Mucosa of descending colon (tissue), 3 donors: ENCODE data around the gene UST. TPM values are rescaled to one million over a fixed set of nuclear protein-coding genes. Genes with fewer than 3 reads are reported as not detected.

Experiments used
- ATAC-seq: fragments of 200-7000 bp; cut with Tn5 transposase; one replicate; pipeline ENCODE4 v1.9.1; 2020; ENCODE audit warnings: mild to moderate bottlenecking, moderate library complexity
- DNase-seq, 3 donors: peaks; one replicate each; pipeline ENCODE4 v3.0.0-alpha.2; 2020
- H3K36me3 ChIP-seq: fragments of 200-600 bp; one replicate; pipeline ENCODE4 v1.8.0; 2021; ENCODE audit warnings: low read depth, mild to moderate bottlenecking
- H3K4me1 ChIP-seq: fragments of 200-600 bp; one replicate; pipeline ENCODE4 v1.8.0; 2021; ENCODE audit warnings: low read depth, mild to moderate bottlenecking
- H3K4me3 ChIP-seq: fragments of 200-600 bp; one replicate; pipeline ENCODE4 v1.8.0; 2021; ENCODE audit warnings: mild to moderate bottlenecking
- H3K9me3 ChIP-seq: fragments of 200-600 bp; one replicate; pipeline ENCODE4 v1.8.0; 2021; ENCODE audit warnings: mild to moderate bottlenecking
- intact Hi-C, 2 donors: fragments of 100-400 bp; cut with DNase I in 1 of 2; cut with micrococcal nuclease in 1 of 2; formaldehyde crosslinking; loops; one replicate each; pipeline versions ENCODE4 v1.11.0 to v1.11.1; 2022; cut with DNase I, micrococcal nuclease
- total RNA-seq, 3 donors: library from RNA; stranded (reverse); fragmentation: NEBNext Ultra II Directional in 2 of 3; extraction: Animal tissue kit (Norgen Biotek cat#: 25700) in 2 of 3; gene quantifications; one replicate each; pipeline versions ENCODE4 v1.2.1 to v1.2.4, GENCODE V29; 2021 to 2023
- TF ChIP-seq, protein P1 (sequence below): fragments of 200-600 bp; IDR thresholded peaks from one replicate; pipeline ENCODE4 v1.8.0; 2022; ENCODE audit warnings: antibody characterized with exemption, mild to moderate bottlenecking
- donor health status: DM: no; HTN: no; CAD: no; lungs with moderate emphysema.
- donor health status: DM: no; HTN: no; CAD: no.
- donor health status: DM: no; HTN: yes; CAD: no.

UST gene
- total RNA-seq, 3 donors from 2014 or later: 1.1 to 16.2 (median 2.1) TPM

DNA sequence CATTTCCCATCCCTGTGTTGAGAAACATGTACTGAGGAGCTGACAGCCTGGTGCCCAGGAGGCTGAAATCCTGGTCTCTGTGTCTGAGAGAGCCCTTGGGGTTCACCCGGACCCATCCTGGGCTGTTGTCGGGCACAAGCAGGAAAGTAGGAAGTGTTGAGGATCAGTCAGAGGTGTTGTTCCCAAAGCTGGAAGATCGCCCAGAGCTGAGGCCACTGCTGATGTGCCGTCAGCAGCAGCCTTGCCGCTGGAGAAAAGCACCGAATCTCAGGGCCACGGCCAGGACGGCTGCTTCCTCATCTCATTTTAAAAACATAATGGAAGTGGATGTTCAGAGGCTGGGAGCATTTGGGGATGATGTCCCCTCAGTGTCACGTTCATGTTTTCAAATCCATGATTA lies 218.5 kb downstream of the UST start:
- ATAC-seq (no peak), DNase-seq (no peak)

DNA sequence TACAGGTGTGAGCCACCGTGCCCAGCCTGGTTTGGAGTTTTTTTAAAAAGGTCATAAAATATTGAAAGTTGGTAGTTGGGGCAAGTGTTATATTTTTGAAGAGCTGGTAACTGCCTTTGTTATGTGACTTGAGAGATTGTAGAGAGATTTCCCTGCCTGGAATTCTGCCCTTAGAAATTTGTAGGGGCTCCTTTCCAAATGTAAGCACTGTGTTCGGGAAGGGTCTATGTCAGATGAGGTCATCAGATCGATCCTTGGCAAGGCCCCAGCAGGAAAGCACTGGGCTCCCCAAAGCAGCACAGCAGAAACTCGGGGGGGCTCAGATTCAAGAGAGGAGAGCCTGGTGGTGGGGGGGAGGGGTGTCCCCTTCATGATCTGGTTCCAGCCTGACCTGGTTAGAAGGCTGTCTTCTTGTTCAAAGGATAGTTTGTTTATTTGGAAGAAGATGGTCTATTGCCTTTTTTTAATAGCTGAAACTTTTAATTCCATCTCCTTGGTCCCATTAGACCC lies 220.2 kb downstream of the UST start:
- TF ChIP-seq, protein P1, sequence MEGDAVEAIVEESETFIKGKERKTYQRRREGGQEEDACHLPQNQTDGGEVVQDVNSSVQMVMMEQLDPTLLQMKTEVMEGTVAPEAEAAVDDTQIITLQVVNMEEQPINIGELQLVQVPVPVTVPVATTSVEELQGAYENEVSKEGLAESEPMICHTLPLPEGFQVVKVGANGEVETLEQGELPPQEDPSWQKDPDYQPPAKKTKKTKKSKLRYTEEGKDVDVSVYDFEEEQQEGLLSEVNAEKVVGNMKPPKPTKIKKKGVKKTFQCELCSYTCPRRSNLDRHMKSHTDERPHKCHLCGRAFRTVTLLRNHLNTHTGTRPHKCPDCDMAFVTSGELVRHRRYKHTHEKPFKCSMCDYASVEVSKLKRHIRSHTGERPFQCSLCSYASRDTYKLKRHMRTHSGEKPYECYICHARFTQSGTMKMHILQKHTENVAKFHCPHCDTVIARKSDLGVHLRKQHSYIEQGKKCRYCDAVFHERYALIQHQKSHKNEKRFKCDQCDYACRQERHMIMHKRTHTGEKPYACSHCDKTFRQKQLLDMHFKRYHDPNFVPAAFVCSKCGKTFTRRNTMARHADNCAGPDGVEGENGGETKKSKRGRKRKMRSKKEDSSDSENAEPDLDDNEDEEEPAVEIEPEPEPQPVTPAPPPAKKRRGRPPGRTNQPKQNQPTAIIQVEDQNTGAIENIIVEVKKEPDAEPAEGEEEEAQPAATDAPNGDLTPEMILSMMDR: no peak
- Histone ChIP-seq H3K4me1 (no peaks in the 10 kb centered on the region), H3K4me3 (no peak overlapping the region), H3K9me3 (no peaks in the 10 kb centered on the region), H3K36me3 (no peaks in the 10 kb centered on the region)
- intact Hi-C loops: no loop called here
- ATAC-seq: no peak
- DNase-seq: no peak

More for the DNA sequence above, 218.5 kb downstream of the UST start:
- Histone ChIP-seq H3K4me1 (no peaks in the 10 kb centered on the region), H3K4me3 (no peak overlapping the region), H3K36me3 (no peaks in the 10 kb centered on the region), H3K9me3 (no peaks in the 10 kb centered on the region)
- intact Hi-C loops: no loop called here
- TF ChIP-seq, protein P1: no peak

- DNase-seq: no peak
- intact Hi-C loops: no loop called here
- H3K9me3 ChIP-seq: no peaks in the 10 kb centered on the region
- TF ChIP-seq, protein P1: no peak
- no peak for ATAC-seq
- H3K4me3 ChIP-seq: no peak overlapping the region
- no peaks in the 10 kb centered on the region for H3K36me3 ChIP-seq
- no peaks in the 10 kb centered on the region for H3K4me1 ChIP-seq
These were observed 220.7 kb downstream of the UST start for GRCh38 chr6:148967541-148967956.

DNA sequence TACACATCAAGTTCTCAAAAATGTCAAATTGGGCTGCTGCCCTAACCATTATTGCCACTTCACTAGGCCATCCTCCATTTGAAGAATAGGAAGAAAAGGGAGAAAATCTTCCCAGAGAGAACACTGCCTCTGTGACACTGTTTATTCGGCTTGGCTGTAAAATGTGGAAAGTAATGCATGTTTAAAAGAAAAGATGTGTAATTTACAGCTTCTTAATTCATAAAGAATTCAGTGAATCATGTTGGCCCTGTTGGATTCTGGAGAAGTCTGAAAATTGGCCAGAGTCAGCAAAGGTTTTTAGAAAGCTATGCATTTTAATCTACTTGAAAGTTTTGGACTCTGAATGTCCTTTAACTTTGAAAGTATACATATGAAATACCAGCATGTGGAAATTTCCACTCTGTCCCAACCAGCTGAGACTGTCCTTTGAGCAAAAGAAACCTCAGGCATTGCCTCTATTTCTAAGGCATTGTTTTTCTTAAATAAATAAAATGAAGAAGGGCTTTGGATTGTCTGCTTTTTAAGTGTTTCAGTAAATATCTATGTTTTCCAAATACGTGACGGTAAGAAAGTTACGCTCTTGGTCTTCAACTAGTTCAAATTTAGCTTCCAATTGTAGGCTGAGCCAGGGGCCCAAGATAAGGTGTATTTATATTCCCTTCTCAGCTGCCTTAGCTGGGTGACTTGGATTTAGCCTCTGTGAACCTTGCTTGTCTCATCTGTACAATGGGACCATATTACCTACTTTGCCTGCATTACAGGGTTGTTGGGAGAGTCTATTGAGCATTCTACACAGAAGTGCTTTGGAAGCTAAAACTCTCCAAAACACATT lies 222.2 kb downstream of the UST start:
- no peaks in the 10 kb centered on the region for H3K36me3 ChIP-seq
- TF ChIP-seq, protein P1: no peak
- H3K4me1 ChIP-seq: no peaks in the 10 kb centered on the region
- DNase-seq: no peak
- intact Hi-C loops: no loop called here
- ATAC-seq: no peak
- H3K9me3 ChIP-seq: no peaks in the 10 kb centered on the region
- H3K4me3 ChIP-seq: no peak overlapping the region

DNA sequence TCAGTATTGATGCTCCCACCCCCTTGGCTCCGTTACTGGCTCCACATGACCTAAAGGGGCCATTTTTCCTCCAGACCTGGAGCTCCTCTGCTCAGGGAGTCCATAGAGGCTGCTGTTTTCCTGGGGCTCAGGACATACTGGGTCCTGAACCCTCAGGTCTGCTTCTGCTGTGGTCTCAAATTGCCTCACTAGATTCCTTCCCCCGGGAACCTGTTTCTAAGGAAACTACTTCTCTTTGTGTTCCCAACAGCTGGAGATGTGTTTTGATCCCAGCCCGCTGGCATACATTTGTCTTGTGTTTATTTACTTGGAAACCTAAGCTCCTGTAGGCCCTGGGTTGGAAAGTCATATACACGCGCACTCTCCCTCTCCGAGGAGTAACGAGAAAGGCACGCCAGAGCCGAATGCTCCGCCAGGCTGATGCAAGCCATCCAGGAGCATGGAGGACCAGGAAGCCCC lies 222.8 kb downstream of the UST start:
- H3K36me3 ChIP-seq: no peaks in the 10 kb centered on the region
- H3K4me3 ChIP-seq: no peak overlapping the region
- DNase-seq: peak; percentile 15 to 63 (median 43)
- peak; percentile 31 for ATAC-seq
- H3K9me3 ChIP-seq: no peaks in the 10 kb centered on the region
- H3K4me1 ChIP-seq: no peaks in the 10 kb centered on the region
- TF ChIP-seq, protein P1: no peak
- intact Hi-C loops: no loop called here
